HG02798 (cell line): ENCODE measurements around the gene PLEKHM1.

Source experiments
- ATAC-seq: cut with Tn5 transposase; IDR thresholded peaks from one replicate; pipeline ENCODE4 v1.9.1; 2021; ENCODE audit warnings: mild to moderate bottlenecking; ENCODE audit not compliant: unreplicated experiment, poor library complexity

Gene PLEKHM1

DNA sequence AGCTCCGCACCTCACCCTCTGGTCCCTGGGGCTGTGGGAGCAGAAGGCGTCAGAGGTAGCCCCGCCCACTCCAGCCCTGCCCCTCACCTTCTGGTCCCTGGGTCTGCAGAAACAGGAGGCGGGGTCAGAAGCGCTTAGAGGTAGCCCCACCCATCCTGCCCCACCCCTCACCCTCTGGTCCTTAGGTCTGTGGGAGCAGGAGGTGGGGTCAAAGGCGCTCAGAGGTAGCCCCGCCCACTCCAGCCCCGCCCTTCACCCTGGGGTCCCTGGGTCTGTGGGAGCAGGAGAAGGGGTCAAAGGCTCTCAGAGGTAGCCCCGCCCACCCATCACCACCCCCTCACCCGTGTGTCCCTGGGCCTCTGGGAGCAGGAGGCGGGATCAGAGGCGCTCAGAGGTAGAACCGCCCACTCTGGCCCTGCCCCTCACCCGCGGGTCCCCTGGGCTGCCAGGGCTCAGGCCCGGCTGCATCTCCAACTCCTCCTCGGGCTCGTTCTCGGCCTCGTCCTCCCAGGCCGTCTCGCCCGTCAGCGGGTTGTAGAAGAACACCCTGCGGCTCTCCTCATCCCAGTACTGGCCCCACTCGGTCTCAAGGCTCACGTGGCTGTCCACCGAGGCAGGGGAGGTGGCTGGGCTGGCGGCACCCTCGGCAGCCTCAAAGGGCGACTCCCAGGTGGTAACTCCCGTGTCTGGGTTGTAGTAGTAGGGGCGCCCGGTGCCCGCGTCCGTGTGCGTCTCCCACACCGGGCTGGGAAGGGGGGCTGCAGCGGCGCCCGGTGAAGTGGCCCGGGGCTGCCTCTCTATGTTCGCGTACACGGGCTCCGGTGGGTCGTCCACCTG is 85.1 kb downstream of the PLEKHM1 start:
- no peak for ATAC-seq

DNA sequence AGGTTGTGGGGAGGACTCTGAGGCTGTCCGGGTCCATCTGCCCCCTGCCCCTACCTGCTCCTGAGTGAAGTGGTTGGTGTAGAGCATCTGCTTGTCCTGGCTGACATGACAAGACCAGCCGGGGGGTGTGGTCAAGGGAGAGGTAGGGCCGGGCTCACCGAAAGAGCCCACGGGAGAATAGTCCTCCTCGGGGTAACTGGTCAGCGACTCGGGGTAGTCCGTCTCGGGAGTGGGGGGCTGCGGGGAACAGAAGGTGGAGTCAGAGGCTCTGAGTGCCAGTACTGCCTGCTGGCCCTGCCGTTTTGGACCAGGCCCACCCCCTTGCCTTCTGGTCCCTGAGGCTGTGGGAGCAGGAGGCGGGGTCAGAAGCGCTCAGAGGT is 85.7 kb downstream of the PLEKHM1 start:
- no peak for ATAC-seq

DNA sequence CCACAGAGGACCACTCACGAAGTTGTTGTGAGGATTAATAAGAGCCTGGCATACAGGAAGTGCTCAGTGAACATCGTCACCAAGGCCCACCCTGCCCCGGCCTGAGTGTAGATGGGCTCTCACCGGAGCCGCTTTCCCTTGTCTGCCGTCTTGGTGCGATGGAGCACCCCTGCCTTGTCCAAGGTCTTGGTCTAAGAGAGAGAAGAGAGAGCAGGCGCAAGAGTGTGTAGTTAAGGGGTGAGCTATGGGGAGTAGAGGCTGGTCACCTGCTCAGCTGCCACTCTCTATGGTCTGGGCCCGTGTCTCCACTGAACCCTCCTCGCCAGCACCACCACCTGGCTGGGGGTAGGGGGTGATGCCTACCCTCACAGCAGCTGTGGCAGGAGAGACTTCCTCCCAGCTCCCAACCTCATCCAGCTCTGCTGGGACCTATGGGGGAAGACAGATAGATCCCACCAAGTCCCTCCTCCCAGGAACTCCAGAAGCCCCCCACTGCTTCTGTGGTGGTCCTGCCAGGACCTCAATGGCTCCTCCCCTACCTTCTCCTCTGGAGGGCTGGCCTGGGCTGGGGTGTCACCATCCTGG is 86.5 kb downstream of the PLEKHM1 start:
- no peak for ATAC-seq

DNA sequence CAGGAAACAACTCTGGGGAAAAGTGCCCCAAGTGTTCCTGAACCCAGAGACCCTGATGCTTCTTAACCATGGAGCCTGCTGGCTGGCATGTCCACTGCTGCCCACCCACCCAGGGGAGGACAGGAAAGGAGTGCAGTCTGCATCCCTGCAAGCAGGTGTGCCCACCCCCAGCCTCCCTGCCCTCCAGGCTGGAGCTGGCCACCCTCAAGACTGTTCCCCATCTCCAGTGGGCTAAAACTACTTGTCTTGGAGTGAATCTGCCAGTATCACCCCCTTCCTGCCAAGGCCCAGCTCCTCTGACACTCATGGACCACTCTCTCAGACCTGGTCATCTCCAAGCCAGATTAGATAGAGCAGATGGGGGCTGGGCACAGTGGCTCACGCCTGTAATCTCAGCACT is 87.6 kb downstream of the PLEKHM1 start:
- ATAC-seq = no peak

DNA sequence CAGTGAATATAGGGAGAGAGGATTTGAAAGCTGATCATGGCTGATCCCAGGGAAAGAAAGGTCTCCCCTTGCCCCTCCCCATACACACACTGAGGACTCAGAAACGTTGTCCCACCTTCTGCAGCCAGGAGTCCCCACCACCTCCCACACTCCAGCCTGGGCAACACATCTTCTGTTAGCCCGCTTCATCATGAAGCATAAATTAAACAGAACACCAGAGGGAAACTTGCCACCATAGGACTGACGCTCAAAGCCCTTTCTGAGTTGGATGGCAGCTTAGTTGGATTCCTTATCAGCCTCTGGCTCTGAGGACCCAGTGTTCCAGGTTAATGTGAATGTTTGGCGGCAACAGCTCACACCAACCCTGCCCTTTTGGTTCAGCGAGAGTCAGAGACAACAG is 91.7 kb downstream of the PLEKHM1 start:
- no peak for ATAC-seq

DNA sequence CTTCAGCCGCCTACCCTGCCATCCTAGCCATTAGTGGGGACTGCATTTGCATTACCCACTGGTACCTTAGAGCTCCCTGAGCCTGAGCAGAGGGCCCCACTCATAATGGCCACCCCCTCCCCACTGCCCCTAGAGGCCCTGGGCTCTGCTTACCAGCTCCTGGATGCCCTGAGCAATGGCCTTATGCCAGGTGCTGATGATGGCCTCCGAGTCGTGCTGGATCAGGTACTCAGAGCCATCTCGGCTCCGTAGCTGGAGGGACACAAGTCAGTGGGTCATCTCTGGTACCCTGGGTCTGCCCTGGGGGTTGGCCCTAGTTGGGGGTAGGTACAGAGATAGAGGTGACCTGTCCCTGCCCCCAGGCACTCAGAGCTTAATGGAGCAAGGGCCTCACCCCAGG is 92.7 kb downstream of the PLEKHM1 start:
- no peak for ATAC-seq

DNA sequence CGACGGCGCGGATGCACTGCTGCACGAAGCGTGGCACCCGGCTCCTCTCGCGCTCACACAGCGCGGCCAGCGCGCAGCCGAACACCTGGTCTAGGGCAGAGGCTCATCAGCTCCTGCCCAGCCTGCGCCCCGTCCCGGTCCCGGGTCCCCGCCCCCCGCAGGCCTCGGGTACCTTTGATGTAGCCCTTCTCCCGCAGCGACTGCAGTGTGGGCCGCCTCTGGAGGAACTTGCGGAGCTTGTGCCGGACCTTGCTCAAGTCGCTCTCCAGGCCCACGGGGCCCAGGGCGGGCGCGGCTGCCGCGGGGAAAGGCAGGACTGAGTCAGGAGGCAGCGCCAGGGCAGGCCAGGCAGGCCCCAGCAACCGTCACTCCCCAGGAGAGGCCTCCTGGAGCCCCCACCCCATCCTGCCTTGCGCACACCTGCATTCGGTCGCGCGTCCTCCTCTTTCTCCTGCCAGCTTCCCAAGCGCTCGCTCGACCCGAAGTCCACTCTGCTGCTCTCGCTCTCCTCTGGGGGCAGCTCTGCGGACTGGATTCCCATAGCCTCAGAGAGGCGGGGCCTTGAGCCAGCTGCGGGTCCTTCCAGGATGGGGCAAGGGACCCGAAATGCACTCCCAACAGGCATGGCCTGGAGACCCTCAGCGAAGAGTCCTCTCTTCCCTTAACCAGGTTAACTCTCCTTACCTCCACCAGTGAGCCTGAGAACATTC is 93.9 kb downstream of the PLEKHM1 start:
- no peak for ATAC-seq

DNA sequence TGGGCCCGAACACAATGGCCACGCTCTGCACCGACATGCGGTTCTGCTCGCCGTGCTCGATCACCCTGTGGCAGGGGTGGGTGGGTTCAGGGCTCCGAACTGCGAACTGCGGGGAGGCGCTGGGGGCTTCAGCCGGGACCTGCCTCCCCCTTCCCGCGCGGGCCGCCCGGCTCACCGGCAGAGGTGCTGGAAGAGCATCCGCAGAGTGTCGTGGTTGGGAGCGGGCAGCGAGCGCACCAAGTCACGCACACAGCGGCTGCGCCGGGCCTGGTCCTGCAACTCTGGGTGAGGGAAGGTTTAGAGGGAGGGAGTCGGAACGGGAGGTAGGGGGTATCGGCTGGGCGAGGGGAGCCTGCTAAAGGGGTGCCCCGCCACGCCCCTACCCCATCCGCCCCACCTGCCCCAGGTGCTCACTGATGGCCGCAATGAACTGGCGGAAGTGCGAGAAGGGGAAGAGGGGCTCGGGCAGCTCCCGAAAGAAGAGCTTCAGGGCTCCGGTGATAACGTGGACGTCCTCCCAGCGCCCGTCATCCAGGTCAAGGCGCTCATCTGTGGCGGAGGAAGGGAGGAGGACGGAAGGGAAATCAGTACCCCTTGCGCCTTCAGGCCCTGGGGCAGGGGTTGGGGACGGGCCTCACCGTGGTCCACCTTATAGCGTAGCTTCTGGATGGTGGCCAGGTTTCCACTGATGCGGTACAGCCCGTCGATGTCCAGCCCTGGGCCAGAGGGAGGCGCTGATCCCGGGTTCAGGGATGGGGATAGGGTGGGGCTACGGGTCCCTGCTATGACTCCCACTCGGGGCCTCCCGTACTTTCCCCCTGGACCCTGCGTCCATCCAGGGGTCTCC is 94.7 kb downstream of the PLEKHM1 start:
- no peak for ATAC-seq

DNA sequence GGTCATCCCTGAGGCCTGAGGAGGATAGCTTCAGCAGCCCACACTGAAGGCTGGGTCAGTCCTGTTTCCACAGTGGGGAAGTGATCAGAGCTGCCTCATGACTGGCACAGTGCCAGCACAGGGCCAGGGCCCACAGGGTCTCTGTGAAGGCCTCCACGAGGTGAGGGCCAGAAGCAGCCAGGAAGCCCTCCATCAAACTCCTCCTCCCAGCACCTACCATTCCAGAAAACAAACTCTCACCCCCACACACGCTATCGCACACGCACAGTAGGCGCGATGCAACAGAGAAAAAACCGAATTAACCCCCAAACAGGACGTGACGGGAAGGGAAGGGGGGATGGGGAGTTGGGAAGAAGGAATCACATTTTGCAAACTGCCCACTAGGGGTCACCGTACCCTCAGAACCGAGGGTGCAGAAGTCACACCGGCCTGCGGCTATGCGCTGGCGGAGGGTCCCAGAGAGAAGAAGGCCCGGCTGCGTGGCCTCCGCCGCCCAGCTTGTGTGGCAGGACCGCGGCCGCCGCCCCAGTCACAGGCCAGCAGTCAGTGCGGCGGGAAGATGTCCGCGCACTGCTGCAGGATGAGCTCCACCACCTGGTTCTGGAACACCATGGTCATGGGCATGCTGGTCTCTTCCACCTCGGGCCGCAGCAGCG is 95.5 kb downstream of the PLEKHM1 start:
- ATAC-seq = no peak

DNA sequence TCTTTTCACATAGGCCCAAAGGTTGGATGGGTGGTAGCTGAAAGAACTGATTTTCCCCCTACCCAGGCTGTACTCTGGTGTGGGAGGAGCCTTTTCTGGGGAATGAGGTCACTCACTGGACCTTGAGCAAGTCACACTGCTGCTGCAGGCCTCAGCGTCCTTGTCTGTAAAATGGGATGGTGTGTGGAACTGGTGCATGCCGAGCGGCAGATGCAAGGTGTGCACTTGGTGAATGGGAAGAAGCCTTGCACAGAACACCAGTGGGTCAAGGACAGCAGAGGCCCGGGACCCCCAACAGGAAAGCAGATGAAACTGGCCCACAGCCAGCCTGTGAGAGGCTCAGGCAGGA is 96.0 kb downstream of the PLEKHM1 start:
- ATAC-seq = no peak

DNA sequence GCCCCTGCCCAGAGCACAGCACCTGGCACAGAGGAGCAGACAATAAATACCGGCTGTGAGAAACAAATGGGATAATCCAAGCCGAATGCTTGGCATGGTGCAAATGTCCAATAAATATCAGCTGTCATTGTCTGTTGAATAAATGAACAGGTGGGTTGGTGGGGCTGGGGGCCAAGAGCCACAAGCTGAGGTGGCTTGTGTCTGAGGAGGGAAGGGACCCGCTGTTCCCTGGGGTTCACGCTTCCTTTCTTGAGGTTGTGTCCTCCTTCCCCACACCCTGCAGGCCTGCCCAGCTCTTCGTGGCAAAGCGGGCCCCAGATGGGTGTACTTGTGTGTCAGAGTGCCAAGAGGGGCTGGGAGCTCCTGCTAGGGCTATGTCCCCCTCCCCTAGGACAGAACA is 96.4 kb downstream of the PLEKHM1 start:
- no peak for ATAC-seq

DNA sequence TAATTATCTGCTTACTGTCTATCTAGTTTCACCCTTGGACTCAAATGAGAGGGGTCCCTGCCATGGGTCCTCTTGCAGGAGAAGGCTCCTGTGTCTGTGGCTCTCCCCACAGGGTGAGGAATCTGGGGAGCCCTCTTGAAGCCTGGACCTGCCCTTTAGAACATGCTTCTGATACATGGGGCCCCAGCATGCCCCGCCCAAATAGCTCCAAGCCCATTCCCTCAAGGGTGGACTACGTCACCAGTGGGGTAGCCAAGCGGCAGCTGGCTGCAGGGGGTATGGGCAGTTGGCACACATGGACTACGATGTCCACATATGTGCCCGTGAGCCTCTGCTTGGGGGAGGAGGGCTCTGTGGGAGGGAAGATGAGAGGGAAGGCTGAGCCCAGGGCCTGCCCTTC is 97.1 kb downstream of the PLEKHM1 start:
- ATAC-seq = no peak

DNA sequence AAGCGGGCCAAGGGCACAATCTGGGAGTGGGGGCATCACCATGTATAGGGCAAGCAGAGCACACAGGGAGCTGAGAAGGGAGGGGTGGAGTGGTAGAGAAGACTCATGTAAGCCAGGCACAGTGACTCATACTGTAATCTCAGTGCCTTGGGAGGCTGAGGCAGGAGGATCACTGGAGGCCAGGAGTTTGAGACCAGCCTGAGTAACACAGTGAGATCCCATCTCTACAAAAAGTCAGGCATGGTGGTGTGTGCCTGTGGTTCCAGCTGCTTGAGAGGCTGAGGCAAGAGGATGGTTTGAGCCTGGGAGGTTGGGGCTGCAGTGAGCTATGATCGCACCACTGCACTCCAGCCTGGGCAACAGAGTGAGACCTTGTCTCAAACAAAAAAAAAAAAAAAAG is 98.6 kb downstream of the PLEKHM1 start:
- ATAC-seq = no peak

DNA sequence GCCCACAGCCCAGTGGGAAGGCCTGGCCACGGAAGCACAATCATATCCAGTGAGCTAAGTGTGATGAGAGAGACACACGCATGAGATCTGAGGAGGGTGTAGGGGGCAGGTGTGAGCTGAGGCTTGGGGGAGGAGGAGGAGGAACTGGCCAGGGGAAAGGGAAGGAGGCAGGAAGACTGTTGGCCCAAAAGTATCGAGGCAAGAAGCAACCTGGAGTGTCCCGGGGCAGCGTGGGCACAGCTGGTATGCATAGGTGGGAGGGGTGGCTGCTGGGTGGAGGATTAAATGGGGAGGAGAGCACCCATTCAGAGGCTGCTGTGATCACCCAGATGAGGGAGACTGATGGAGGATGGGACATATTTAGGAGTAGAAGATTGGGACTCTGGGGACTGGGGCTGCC is 99.2 kb downstream of the PLEKHM1 start:
- ATAC-seq = no peak

DNA sequence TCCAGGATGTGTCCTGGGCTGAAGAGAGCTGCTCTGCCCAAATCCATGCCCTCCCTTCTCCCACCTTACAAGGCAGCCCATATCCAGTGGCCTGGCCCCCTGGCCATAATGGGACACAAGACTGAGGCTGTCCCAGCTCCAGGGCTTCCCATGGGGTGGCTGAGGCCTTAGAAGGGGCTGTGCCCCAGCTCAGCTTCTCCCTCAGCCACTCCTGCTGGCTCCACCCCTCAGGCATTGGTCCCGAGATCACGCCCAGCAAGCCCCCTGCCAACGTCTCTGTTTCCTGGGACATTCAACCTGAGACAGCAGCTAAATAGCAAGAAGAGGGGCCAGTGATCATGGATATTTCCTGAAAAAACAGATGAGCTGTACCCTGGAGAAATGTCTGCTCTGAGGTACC is 101.2 kb downstream of the PLEKHM1 start:
- no peak for ATAC-seq

DNA sequence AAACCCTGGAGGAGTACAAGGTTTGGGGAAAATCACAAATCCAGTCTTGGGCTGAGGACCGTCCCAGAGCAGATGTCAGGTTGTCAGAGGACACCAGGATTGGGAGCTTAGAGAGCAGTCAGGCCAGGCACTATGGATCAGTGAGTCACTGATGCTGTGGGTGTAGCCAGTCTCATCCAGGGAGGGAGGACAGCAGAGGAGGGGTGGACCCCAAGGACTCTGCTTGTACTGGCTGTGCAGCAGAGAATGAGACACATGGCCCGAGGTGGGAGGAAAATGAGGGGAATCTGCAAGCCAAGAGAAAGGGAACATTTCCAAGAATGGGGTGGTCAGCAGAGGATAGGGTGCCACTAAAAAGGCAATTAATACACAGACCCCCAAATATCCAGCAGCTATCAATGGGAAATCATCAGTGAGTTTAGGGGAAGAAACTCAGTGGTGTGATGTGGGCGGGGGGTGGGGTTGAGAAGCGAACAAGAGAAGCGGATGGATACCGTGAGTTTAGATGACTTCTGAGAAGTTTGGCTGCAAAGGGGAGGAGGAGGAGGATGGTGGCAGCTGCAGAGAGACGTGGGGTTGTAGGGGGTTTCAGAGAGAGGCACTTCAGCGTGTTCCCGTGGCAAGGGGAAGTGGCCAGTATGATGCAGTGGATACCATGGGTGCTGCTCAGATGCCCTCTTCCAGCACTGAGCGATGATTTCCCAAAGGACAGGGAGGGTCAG is 101.8 kb downstream of the PLEKHM1 start:
- ATAC-seq = no peak

DNA sequence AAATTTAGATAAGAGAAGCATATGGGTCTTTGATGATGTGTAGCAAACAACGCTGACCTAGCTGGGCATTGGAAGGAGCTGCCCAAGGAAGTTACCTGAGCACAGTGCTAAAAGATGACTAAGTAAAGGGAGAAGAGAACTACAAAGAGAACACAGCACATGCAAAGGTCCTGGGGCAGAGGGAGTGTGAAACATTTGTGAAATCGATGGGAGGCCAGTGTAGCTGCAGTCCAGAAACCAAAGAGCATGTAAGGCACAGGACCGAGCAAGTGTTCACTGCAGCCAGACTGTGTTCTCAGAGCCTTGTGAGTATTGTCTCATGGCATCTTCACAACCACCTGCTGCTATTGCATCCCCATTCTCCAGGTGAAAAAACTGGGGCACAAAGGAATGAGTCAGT is 102.8 kb downstream of the PLEKHM1 start:
- ATAC-seq = no peak

DNA sequence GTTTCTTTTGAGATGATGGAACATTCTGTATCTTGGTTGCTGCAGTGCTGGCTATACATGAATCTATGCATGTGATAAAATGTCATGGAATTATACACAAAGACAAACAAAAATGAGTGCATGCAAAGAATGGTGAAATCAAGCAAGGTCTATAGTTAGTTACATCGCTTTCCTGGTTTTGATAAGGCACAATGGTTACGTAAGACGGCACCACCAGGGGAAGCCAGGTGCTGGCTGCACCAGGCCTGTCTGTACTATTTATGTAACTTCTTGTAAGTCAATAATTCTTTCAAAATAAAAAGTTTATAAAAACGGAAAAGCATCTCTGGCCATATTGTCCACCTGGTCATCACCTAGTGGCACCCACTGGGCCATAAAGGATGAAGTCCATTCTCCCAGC is 104.3 kb downstream of the PLEKHM1 start:
- no peak for ATAC-seq
